GM12873 (cell line): ENCODE results near the gene UBE2J2.

Source experiments
- TF ChIP-seq, protein P1 (sequence below): IDR thresholded peaks from 2 replicates; pipeline ENCODE4 v1.5.1; 2012; ENCODE audit warnings: low read depth, mild to moderate bottlenecking, moderate library complexity, low read length, control low read depth; ENCODE audit not compliant: insufficient read depth; ENCODE audit errors: missing control alignments

The UBE2J2 gene

DNA sequence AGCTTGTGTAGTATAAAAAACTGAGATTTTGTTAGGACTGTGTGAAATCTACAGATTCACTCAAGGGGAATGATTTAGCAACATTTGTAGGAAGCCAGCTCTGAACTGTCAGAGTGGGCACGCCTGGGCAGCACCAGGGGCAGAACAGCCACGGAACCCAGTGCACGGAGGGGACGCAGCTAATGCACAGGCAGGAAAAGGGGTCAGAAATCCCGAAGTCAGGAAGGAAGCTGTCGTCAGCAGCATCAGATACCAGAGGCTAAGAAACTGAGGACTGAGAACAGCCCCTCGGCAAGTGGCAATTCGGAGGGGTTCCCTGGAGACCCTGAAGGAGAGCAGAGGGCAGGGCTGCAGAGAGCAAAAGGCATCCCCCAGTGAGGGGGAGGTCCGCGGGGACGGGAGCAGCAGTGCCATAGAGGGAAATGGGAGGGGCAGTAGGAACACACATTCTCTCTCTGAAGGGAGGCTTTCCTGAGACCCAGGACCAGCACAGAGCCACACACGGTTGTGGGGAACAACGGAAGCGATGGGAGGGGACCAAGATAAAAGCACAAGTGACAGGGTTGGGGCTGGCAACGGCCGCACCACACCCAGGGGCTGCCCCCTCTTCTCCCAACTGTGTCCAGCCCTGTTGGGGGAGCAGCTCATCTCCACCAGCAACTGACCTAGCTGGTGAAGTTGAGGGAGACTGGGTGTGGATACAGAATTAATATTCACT lies 12.7 kb downstream of the UBE2J2 start:
- TF ChIP-seq, protein P1, sequence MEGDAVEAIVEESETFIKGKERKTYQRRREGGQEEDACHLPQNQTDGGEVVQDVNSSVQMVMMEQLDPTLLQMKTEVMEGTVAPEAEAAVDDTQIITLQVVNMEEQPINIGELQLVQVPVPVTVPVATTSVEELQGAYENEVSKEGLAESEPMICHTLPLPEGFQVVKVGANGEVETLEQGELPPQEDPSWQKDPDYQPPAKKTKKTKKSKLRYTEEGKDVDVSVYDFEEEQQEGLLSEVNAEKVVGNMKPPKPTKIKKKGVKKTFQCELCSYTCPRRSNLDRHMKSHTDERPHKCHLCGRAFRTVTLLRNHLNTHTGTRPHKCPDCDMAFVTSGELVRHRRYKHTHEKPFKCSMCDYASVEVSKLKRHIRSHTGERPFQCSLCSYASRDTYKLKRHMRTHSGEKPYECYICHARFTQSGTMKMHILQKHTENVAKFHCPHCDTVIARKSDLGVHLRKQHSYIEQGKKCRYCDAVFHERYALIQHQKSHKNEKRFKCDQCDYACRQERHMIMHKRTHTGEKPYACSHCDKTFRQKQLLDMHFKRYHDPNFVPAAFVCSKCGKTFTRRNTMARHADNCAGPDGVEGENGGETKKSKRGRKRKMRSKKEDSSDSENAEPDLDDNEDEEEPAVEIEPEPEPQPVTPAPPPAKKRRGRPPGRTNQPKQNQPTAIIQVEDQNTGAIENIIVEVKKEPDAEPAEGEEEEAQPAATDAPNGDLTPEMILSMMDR = no peak

DNA sequence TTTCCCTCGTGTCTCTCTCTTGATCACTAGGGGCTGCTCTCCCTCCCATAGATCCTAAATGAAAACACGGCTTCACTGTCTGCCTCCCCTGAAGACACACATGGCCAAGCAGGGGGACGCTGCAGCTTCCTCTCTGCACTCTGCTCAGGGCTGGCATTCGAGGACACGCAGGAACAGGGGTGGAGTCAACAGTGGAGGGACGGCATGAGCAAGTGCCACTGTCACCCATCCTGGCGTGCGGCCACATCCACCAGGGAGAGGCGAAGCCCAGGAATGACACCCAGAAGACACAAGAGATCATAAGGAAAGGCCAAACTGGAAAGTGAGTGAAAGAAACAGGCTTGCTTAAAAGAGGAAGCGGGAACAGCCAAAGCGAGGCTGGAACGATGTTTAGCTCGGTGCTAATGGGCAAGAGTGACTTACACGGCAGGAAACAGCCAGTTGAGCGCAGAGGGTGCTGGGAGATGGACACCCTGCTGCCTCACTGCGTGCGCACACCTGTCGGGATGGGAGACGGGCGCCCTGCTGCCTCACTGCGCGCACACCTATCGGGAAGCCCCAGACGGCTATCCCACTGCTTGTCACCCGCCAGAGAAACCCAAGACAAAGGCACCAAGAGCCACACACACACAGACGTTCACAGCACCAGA lies 13.6 kb downstream of the UBE2J2 start:
- TF ChIP-seq, protein P1 = no peak

DNA sequence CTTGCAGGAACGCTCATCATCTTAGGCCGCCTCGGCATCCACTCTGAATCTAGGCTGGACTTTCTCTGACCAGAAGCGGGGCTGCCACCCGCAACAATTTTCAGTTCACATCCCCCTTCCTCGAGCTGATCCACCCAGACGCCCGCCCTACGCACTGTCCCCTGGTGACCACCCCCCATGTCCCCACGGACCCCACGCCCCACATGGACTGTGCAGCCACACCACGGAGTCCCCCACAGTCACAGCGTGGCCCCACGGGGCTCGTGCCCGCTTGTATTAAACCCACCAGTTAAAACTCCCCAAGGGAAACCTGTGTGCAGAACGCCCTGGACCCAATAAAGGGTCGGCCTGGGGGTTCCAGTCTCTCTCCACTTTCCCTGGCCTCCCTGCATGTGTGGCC lies 14.1 kb downstream of the UBE2J2 start:
- TF ChIP-seq, protein P1 = no peak

DNA sequence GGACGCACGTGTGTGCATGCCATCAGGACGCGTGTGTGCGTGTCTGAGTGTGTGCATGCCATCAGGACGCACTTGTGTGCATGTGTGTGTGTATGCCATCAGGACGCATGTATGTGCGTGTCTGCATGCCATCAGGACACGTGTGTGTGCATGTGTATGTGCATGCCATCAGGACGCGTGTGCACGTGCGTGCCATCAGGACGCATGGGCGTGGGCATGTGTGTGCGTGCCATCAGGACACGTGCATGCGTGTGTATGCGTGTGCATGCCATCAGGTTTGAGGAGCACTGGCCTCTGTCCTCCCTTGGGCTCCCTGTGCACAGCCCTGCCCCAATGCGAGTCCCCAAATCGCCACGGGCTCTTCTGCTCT lies 14.6 kb downstream of the UBE2J2 start:
- TF ChIP-seq, protein P1 = no peak

DNA sequence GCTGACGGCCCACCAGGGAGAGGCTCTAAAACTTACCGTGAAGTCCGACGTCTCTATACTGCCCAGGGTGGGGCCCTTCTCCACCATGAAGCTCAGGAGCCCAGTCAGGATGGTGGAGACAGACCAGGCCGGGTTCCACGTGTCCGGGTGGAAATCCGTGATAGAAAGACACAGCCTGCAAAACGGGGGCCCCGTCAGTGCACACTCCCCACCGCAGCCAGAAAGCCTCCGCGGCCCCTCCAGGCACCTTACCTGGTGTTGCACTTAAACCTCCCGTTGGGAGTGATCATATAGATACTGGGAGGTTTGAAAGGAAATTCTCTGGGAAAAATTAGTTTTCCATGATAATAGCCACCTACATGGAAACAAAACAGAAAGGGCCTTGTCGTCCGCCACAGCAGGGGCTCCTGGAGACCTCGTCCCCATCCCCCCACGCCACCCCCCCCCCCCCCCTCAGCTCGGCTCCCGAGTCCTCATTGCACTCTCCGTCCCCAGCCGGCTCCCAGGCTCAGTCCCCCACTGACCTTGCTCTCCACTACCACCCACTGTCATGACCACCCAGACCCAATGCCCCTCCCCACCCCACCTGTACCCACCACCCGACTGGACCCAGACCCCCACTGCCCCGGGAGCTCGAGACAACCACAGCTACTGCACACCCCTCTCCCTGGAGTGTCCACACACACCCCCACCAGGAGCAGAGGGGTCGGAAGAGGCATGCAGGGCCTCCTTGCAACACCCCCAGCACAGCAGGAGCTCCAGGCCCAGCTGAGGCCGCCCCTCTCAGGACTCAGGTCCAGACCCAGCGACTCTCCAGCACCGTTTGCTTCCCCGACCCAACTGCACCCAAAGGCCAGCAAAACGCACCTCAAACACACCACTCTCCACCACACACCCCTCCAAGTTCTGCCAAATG lies 16.4 kb downstream of the UBE2J2 start:
- TF ChIP-seq, protein P1 = no peak

DNA sequence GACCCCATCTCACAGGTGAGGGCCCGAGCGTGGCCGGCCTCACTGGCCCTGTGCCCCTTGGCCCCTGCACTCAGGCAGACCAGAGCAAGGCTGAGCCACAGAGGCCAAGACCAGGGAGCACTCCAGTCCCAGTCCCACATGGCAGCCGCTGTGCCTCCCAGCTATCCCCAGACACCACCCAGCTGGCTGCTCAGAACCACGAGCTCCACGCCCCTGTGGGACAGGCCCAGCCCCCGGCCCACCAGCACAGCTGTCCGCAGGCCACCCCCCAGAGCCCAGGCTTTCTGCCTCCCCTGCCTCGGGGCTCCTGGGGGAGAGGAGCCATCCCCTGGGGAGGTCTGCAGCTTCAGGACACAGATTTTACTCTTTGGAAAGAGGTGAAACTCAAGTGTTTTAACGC lies 18.0 kb downstream of the UBE2J2 start:
- TF ChIP-seq, protein P1 = no peak

DNA sequence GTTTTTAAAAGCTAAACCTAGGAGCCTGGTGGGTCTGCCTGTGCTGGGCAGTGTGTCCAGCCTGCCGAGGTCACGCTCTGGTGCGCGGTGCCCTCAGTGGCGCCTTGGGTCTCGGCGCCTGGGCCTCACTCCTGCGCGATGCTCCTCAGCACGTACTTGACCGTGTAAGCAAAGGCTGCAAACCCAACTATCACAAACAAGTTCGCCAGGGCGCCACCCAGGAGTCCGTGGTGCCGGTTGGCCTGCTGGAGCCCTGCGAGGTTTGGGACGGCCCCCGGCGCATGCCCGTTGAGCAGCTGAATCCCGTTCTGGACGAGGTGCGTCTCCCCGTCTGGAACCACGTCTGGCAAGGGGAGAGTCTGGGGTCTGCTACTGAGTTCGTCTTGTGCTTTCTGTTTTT lies 18.6 kb downstream of the UBE2J2 start:
- TF ChIP-seq, protein P1 = no peak
